GM12878 (cell line): ENCODE data around the gene INPP4B. TPM values are rescaled to one million over a fixed set of nuclear protein-coding genes. Genes with fewer than 3 reads are reported as not detected.

ENCODE experiments used
- CBFB ChIP-seq: IDR thresholded peaks from 2 replicates; pipeline ENCODE4 v1.6.1; 2016; ENCODE audit warnings: antibody characterized with exemption, low read depth
- CHD2 ChIP-seq: IDR thresholded peaks from 2 replicates; pipeline ENCODE4 v1.6.1; 2011; ENCODE audit warnings: low read depth, low read length, improper control_type of control experiment, borderline replicate concordance
- FOXM1 ChIP-seq: IDR thresholded peaks from 2 replicates; pipeline ENCODE4 v1.6.1; 2012; ENCODE audit warnings: low read depth, mild to moderate bottlenecking, inconsistent platforms, low read length, moderate library complexity
- MTA3 ChIP-seq: IDR thresholded peaks from 2 replicates; pipeline ENCODE4 v1.6.1; 2012; ENCODE audit warnings: low read length, inconsistent platforms, borderline replicate concordance
- MXI1 ChIP-seq: fragments of 150-350 bp; IDR thresholded peaks from 2 replicates; pipeline ENCODE4 v1.6.1; 2011; ENCODE audit warnings: low read depth, mild to moderate bottlenecking, inconsistent platforms, low read length, improper control_type of control experiment
- TARDBP ChIP-seq: IDR thresholded peaks from 2 replicates; pipeline ENCODE4 v1.6.1; 2016; ENCODE audit warnings: borderline replicate concordance
- TCF7 ChIP-seq: IDR thresholded peaks from 2 replicates; pipeline ENCODE4 v1.6.1; 2014; ENCODE audit warnings: antibody characterized with exemption, borderline replicate concordance
- ZSCAN29 ChIP-seq: fragments of 450-650 bp; IDR thresholded peaks from 2 replicates; pipeline ENCODE4 v1.6.1; 2017; ENCODE audit warnings: mild to moderate bottlenecking, moderate library complexity
- polyA plus RNA-seq, 11 experiments: library from polyadenylated mRNA; depleted of rRNA in 4 of 11; unstranded in 6 of 11; stranded (reverse) in 5 of 11; fragments of >200 nt; fragmentation: Nextera tagmentation in 4 of 11; fragmentation: Illumina TruSeq in 1 of 11; extraction: Ambion mirVana in 4 of 11; extraction: Trizol in 1 of 11; gene quantifications; 1 replicate in 1 of 11; 2 replicates in 10 of 11; pipeline versions ENCODE4 v1.2.1 to v1.2.3, GENCODE V29; 2011 to 2016; ENCODE audit warnings: inconsistent platforms in 2 of 11, missing spikeins in 2 of 11, low read depth in 1 of 11
- total RNA-seq, 4 experiments: library from RNA; depleted of rRNA in 3 of 4; stranded (reverse); fragments of >200 nt in 3 of 4; fragmentation: Illumina TruSeq in 1 of 4; extraction: Trizol in 1 of 4; gene quantifications; 2 replicates each; pipeline versions ENCODE4 v1.2.1 to v1.2.3, GENCODE V29; 2013 to 2021
- TF ChIP-seq, protein P1 (sequence below): fragments of 450-650 bp; IDR thresholded peaks from 2 replicates; pipeline ENCODE4 v1.6.1; 2017; ENCODE audit warnings: mild to moderate bottlenecking, moderate library complexity
- TF ChIP-seq, protein P2 (sequence below): fragments of 450-650 bp; IDR thresholded peaks from 2 replicates; pipeline ENCODE4 v1.6.1; 2014; ENCODE audit warnings: mild to moderate bottlenecking
- TF ChIP-seq, protein P3 (sequence below): IDR thresholded peaks from 2 replicates; pipeline ENCODE4 v1.6.1; 2012; ENCODE audit warnings: low read depth, low read length, improper control_type of control experiment
- TF ChIP-seq, protein P4 (sequence below): fragments of 150-350 bp; IDR thresholded peaks from 2 replicates; pipeline ENCODE4 v1.6.1; 2014; ENCODE audit warnings: mild to moderate bottlenecking, low read depth, low read length

Gene INPP4B
- total and polyA plus RNA-seq, 10 of the 15 experiments (the other 5 are each of a cell fraction or from before 2014, with no cell fraction given) = 0.53 to 11.2 (median 0.95) TPM

DNA sequence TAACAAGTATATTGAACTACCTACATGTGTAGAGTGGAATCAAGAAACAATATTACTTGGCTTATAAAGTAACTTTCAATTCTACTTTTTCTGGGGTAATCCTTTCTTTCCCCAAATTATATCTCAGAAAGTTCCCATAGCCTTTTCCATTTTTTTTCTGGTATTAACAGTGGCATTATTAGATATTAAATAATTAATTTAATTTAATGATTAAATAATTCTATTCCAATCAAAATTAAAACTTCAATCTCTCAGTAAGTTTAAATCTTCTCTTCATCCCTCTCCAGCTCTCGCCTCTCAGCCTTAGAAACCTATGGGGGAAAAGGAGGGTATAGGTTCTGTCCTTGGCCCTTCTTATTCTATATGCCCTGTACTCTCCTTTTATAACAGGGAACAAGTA is 262.4 kb downstream of the INPP4B start (continued):
- TF ChIP-seq, protein P1, sequence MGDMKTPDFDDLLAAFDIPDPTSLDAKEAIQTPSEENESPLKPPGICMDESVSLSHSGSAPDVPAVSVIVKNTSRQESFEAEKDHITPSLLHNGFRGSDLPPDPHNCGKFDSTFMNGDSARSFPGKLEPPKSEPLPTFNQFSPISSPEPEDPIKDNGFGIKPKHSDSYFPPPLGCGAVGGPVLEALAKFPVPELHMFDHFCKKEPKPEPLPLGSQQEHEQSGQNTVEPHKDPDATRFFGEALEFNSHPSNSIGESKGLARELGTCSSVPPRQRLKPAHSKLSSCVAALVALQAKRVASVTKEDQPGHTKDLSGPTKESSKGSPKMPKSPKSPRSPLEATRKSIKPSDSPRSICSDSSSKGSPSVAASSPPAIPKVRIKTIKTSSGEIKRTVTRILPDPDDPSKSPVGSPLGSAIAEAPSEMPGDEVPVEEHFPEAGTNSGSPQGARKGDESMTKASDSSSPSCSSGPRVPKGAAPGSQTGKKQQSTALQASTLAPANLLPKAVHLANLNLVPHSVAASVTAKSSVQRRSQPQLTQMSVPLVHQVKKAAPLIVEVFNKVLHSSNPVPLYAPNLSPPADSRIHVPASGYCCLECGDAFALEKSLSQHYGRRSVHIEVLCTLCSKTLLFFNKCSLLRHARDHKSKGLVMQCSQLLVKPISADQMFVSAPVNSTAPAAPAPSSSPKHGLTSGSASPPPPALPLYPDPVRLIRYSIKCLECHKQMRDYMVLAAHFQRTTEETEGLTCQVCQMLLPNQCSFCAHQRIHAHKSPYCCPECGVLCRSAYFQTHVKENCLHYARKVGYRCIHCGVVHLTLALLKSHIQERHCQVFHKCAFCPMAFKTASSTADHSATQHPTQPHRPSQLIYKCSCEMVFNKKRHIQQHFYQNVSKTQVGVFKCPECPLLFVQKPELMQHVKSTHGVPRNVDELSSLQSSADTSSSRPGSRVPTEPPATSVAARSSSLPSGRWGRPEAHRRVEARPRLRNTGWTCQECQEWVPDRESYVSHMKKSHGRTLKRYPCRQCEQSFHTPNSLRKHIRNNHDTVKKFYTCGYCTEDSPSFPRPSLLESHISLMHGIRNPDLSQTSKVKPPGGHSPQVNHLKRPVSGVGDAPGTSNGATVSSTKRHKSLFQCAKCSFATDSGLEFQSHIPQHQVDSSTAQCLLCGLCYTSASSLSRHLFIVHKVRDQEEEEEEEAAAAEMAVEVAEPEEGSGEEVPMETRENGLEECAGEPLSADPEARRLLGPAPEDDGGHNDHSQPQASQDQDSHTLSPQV = no peak
- TF ChIP-seq MTA3 = no peak
- TF ChIP-seq CBFB = no peak
- TF ChIP-seq, protein P2, sequence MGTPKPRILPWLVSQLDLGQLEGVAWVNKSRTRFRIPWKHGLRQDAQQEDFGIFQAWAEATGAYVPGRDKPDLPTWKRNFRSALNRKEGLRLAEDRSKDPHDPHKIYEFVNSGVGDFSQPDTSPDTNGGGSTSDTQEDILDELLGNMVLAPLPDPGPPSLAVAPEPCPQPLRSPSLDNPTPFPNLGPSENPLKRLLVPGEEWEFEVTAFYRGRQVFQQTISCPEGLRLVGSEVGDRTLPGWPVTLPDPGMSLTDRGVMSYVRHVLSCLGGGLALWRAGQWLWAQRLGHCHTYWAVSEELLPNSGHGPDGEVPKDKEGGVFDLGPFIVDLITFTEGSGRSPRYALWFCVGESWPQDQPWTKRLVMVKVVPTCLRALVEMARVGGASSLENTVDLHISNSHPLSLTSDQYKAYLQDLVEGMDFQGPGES = no peak
- no peak for TF ChIP-seq TARDBP
- TF ChIP-seq CHD2 = no peak
- TF ChIP-seq ZSCAN29 = no peak
- TF ChIP-seq, protein P3, sequence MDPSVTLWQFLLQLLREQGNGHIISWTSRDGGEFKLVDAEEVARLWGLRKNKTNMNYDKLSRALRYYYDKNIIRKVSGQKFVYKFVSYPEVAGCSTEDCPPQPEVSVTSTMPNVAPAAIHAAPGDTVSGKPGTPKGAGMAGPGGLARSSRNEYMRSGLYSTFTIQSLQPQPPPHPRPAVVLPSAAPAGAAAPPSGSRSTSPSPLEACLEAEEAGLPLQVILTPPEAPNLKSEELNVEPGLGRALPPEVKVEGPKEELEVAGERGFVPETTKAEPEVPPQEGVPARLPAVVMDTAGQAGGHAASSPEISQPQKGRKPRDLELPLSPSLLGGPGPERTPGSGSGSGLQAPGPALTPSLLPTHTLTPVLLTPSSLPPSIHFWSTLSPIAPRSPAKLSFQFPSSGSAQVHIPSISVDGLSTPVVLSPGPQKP = no peak
- no peak for TF ChIP-seq MXI1
- TF ChIP-seq TCF7 = no peak
- TF ChIP-seq FOXM1 = no peak
- TF ChIP-seq, protein P4, sequence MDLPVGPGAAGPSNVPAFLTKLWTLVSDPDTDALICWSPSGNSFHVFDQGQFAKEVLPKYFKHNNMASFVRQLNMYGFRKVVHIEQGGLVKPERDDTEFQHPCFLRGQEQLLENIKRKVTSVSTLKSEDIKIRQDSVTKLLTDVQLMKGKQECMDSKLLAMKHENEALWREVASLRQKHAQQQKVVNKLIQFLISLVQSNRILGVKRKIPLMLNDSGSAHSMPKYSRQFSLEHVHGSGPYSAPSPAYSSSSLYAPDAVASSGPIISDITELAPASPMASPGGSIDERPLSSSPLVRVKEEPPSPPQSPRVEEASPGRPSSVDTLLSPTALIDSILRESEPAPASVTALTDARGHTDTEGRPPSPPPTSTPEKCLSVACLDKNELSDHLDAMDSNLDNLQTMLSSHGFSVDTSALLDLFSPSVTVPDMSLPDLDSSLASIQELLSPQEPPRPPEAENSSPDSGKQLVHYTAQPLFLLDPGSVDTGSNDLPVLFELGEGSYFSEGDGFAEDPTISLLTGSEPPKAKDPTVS = no peak
